Loucy (cell line): ENCODE measurements around the gene MIS18BP1.

Source experiments
- H2AFZ ChIP-seq: fragments of 200-600 bp; sonication (generic); 2 replicates; pipeline ENCODE4 v1.6.0; 2016; ENCODE audit warnings: antibody characterized with exemption, mild to moderate bottlenecking, low read length, moderate library complexity
- H3F3A ChIP-seq: fragments of 200-600 bp; 2 replicates; pipeline ENCODE4 v1.6.0; 2016; ENCODE audit warnings: antibody characterized with exemption, low read depth, mild to moderate bottlenecking
- H3K27me3 ChIP-seq: fragments of 200-600 bp; sonication (generic); 2 replicates; pipeline ENCODE4 v1.6.1; 2014; ENCODE audit warnings: low read length, mild to moderate bottlenecking; ENCODE audit not compliant: insufficient read depth, poor library complexity, severe bottlenecking
- H3K36me3 ChIP-seq: fragments of 200-600 bp; sonication (generic); 2 replicates; pipeline ENCODE4 v1.6.1; 2016; ENCODE audit warnings: low read length; ENCODE audit not compliant: insufficient read depth
- H3K4me1 ChIP-seq: fragments of 200-600 bp; sonication (generic); 2 replicates; pipeline ENCODE4 v1.5.1; 2014; ENCODE audit warnings: low read length, mild to moderate bottlenecking; ENCODE audit not compliant: insufficient read depth, poor library complexity, severe bottlenecking
- H3K4me2 ChIP-seq: fragments of 200-600 bp; sonication (generic); 2 replicates; pipeline ENCODE4 v1.6.0; 2014; ENCODE audit warnings: antibody characterized with exemption, low read length, low read depth, mild to moderate bottlenecking; ENCODE audit not compliant: poor library complexity, severe bottlenecking
- H3K4me3 ChIP-seq: fragments of 200-600 bp; sonication (generic); 2 replicates; pipeline ENCODE4 v1.5.1; 2014; ENCODE audit warnings: low read length, mild to moderate bottlenecking, mixed read lengths; ENCODE audit not compliant: poor library complexity, severe bottlenecking
- H3K79me2 ChIP-seq: fragments of 200-600 bp; sonication (generic); 2 replicates; pipeline ENCODE4 v1.6.1; 2014; ENCODE audit warnings: low read length; ENCODE audit not compliant: insufficient read depth
- H3K9ac ChIP-seq: fragments of 200-600 bp; sonication (generic); 2 replicates; pipeline ENCODE4 v1.6.0; 2014; ENCODE audit warnings: mild to moderate bottlenecking, low read depth, low read length, moderate library complexity; ENCODE audit not compliant: poor library complexity, severe bottlenecking
- H3K9me2 ChIP-seq: fragments of 200-600 bp; sonication (generic); replicated peaks from 2 replicates; pipeline ENCODE4 v1.6.1; 2016; ENCODE audit warnings: low read depth, low read length, mixed read lengths
- H3K9me3 ChIP-seq: fragments of 200-600 bp; sonication (generic); 2 replicates; pipeline ENCODE4 v1.6.1; 2014; ENCODE audit warnings: mild to moderate bottlenecking, antibody characterized with exemption, low read length, low read depth; ENCODE audit not compliant: insufficient read depth
- H4K20me1 ChIP-seq: fragments of 200-600 bp; sonication (generic); 2 replicates; pipeline ENCODE4 v1.6.0; 2014; ENCODE audit warnings: antibody characterized with exemption, low read length, mild to moderate bottlenecking; ENCODE audit not compliant: insufficient read depth, poor library complexity, severe bottlenecking
- EZH2phosphoT487 ChIP-seq: fragments of 200-600 bp; IDR thresholded peaks from 2 replicates; pipeline ENCODE4 v1.6.1; 2018; ENCODE audit warnings: antibody characterized with exemption, mild to moderate bottlenecking, moderate library complexity, borderline replicate concordance
- TF ChIP-seq, protein P1 (sequence below): fragments of 200-600 bp; sonication (generic); conservative IDR thresholded peaks from 2 replicates; pipeline ENCODE4 v1.5.1; 2014; ENCODE audit warnings: mild to moderate bottlenecking, antibody characterized with exemption, low read length

MIS18BP1 gene

GRCh38 chr14:45211295-45211694, 41.7 kb downstream of the MIS18BP1 start:
- Histone ChIP-seq H3K4me3 (no peak overlapping the region), H3K79me2 (no peaks in the 10 kb centered on the region), H3K36me3 (peaks cover 64% of the 10 kb centered on the region), H3K4me2 (no peak overlapping the region), H4K20me1 (no peaks in the 10 kb centered on the region), H3K9me2 (no peaks in the 10 kb centered on the region), H3K27me3 (no peaks in the 10 kb centered on the region), H3F3A (no peaks in the 10 kb centered on the region), H3K9me3 (no peaks in the 10 kb centered on the region), H2AFZ (no peak overlapping the region), H3K4me1 (no peaks in the 10 kb centered on the region), H3K9ac (no peak overlapping the region)
- TF ChIP-seq, protein P1, sequence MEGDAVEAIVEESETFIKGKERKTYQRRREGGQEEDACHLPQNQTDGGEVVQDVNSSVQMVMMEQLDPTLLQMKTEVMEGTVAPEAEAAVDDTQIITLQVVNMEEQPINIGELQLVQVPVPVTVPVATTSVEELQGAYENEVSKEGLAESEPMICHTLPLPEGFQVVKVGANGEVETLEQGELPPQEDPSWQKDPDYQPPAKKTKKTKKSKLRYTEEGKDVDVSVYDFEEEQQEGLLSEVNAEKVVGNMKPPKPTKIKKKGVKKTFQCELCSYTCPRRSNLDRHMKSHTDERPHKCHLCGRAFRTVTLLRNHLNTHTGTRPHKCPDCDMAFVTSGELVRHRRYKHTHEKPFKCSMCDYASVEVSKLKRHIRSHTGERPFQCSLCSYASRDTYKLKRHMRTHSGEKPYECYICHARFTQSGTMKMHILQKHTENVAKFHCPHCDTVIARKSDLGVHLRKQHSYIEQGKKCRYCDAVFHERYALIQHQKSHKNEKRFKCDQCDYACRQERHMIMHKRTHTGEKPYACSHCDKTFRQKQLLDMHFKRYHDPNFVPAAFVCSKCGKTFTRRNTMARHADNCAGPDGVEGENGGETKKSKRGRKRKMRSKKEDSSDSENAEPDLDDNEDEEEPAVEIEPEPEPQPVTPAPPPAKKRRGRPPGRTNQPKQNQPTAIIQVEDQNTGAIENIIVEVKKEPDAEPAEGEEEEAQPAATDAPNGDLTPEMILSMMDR = no peak
- no peak for TF ChIP-seq EZH2phosphoT487

GRCh38 chr14:45210159-45210558, 42.8 kb downstream of the MIS18BP1 start:
- H3K4me2 ChIP-seq = no peak overlapping the region
- H4K20me1 ChIP-seq = no peaks in the 10 kb centered on the region
- no peaks in the 10 kb centered on the region for H3K9me3 ChIP-seq
- no peaks in the 10 kb centered on the region for H3K4me1 ChIP-seq
- H2AFZ ChIP-seq = no peak overlapping the region
- H3K9me2 ChIP-seq = no peaks in the 10 kb centered on the region
- TF ChIP-seq EZH2phosphoT487 = no peak
- TF ChIP-seq, protein P1 = no peak
- no peaks in the 10 kb centered on the region for H3F3A ChIP-seq
- H3K9ac ChIP-seq = no peak overlapping the region
- no peaks in the 10 kb centered on the region for H3K27me3 ChIP-seq
- no peak overlapping the region for H3K4me3 ChIP-seq
- H3K36me3 ChIP-seq = peaks cover 68% of the 10 kb centered on the region
- H3K79me2 ChIP-seq = no peaks in the 10 kb centered on the region

DNA sequence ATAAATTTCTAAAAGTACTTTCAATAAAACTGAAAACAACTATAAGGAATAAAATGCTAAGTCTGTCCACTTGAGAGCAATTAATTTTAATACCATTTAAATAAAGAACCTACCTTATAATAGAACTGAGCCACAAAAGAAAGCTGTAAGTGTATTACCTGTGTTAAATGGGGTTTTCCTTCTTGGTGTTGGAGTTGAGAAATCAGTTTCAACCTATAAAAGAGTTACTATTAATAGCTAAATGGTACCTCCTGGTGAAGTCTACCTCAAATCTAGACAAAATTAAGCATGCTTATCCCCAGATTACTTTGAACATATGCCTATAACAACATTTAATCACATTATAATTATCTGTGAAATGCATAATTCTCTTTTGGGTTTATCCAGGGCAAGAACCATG, 48.8 kb downstream of the MIS18BP1 start:
- Histone ChIP-seq H3K4me3 (no peak overlapping the region), H3K9ac (no peak overlapping the region), H3F3A (peaks cover 5% of the 10 kb centered on the region), H3K79me2 (no peaks in the 10 kb centered on the region), H3K4me2 (no peak overlapping the region), H3K9me2 (no peaks in the 10 kb centered on the region), H3K27me3 (no peaks in the 10 kb centered on the region), H2AFZ (no peak overlapping the region), H3K36me3 (peaks cover 37% of the 10 kb centered on the region), H4K20me1 (no peaks in the 10 kb centered on the region), H3K4me1 (peaks cover 17% of the 10 kb centered on the region), H3K9me3 (no peaks in the 10 kb centered on the region)
- TF ChIP-seq, protein P1 = no peak
- no peak for TF ChIP-seq EZH2phosphoT487
